ENCODE data around the gene VAV2. TPM values are rescaled to one million over a fixed set of nuclear protein-coding genes. Genes with fewer than 3 reads are reported as not detected.
A peak's percentile ranks its signal among the peaks of the same experiment; 100 is the strongest.
"Not testable (repeated sequence)": the region's sequence is repeated elsewhere in the genome, so short reads cannot be mapped to it uniquely, and the experiment has no call there.

The VAV2 gene
- polyA plus RNA-seq, 1 experiment = 9.0 TPM

- CTCF ChIA-PET = interaction anchor here (1.4 kb wide), 1 partner anchor 208 kb away, joined by 4 read pairs; no protein-coding TSS in a partner anchor
Measured at GRCh38 chr9:133990366-133991213, 1.5 kb downstream of the VAV2 start.

GRCh38 chr9:133989625-133990365 is 2.3 kb downstream of the VAV2 start:
- no peak for TF ChIP-seq CTCF (IDR thresholded peaks at IDR 0.05; ENCODE audit: low read depth, low read length)
- H3K4me3 ChIP-seq (ENCODE audit: low read depth, low read length) = peak overlapping the region; percentile 77
- no peak for DNase-seq (ENCODE audit: low read depth, low spot score)
- ChIA-PET CTCF (interaction anchor here (1.4 kb wide), 1 partner anchor 207 kb away, joined by 4 read pairs; no protein-coding TSS in a partner anchor), POLR2A (no interaction called here)
- H3K9me3 ChIP-seq (ENCODE audit: control insufficient read depth, insufficient read depth, low read length) = no peaks in the 10 kb centered on the region; the same call in 1 of the 2 replicates
- no peaks in the 10 kb centered on the region for H3K27me3 ChIP-seq (ENCODE audit: control insufficient read depth, insufficient read depth, low read length)
- no peak overlapping the region for H3K27ac ChIP-seq (ENCODE audit: low read depth, low read length)

More at GRCh38 chr9:133990366-133991213, 1.5 kb downstream of the VAV2 start:
- no peaks in the 10 kb centered on the region; the same call in 1 of the 2 replicates for H3K9me3 ChIP-seq (ENCODE audit: control insufficient read depth, insufficient read depth, low read length)
- POLR2A ChIA-PET = interaction anchor here (0.9 kb wide), 1 partner anchor 34 kb away, joined by 3 read pairs; no protein-coding TSS in a partner anchor
- no peak for DNase-seq (ENCODE audit: low read depth, low spot score)
- peak overlapping the region; percentile 70 for H3K27ac ChIP-seq (ENCODE audit: low read depth, low read length)
- no peaks in the 10 kb centered on the region for H3K27me3 ChIP-seq (ENCODE audit: control insufficient read depth, insufficient read depth, low read length)
- TF ChIP-seq CTCF (IDR thresholded peaks at IDR 0.05; ENCODE audit: low read depth, low read length) = no peak
- peak overlapping the region; percentile 77 for H3K4me3 ChIP-seq (ENCODE audit: low read depth, low read length)

DNA sequence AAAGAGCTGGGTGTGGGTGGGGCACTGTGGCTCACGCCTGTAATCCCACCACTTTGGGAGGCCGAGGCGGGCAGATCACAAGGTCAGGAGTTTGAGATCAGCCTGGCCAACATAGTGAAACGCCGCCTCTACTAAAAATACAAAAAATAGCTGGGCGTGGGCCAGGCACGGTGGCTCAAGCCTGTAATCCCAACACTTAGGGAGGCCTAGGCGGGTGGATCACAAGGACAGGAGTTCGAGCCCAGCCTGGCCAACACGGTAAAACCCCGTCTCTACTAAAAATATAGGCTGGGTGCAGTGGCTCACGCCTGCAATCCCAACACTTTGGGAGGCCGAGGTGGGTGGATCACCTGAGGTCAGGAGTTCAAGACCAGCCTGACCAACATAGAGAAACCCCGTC is 3.4 kb downstream of the VAV2 start:
- CTCF ChIA-PET; H3K9me3 ChIP-seq (ENCODE audit: control insufficient read depth, insufficient read depth, low read length); POLR2A ChIA-PET; H3K27ac ChIP-seq (ENCODE audit: low read depth, low read length); DNase-seq (ENCODE audit: low read depth, low spot score); H3K27me3 ChIP-seq (ENCODE audit: control insufficient read depth, insufficient read depth, low read length); H3K4me3 ChIP-seq (ENCODE audit: low read depth, low read length): not testable (repeated sequence)

- CTCF ChIA-PET = no interaction called here
- no peak overlapping the region for H3K4me3 ChIP-seq (ENCODE audit: low read depth, low read length)
- no peaks in the 10 kb centered on the region for H3K27me3 ChIP-seq (ENCODE audit: control insufficient read depth, insufficient read depth, low read length)
- TF ChIP-seq CTCF (IDR thresholded peaks at IDR 0.05; ENCODE audit: low read depth, low read length) = no peak
- H3K27ac ChIP-seq (ENCODE audit: low read depth, low read length) = no peak overlapping the region
- H3K9me3 ChIP-seq (ENCODE audit: control insufficient read depth, insufficient read depth, low read length) = no peaks in the 10 kb centered on the region; the same call in 1 of the 2 replicates
- POLR2A ChIA-PET = no interaction called here
- no peak for DNase-seq (ENCODE audit: low read depth, low spot score)
Measured at GRCh38 chr9:133987946-133988665, 4.0 kb downstream of the VAV2 start.

DNA sequence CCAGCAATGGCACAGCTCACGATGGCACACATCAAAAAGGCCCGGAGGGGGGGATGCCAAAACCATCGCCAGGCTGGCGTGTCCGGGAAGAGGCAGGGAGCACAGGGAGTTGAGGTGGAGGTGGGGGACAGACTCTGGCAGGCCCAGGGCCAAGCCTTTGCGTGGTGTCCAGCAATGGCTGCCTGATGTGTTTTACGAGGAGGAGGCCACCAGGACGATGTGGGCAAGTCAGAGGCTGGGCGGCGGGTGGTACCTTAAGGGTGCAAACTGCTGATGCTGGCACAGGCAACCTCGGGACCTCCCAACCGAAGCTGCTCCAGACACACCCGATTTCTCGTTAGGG is 4.7 kb downstream of the VAV2 start:
- Histone ChIP-seq H3K9me3 (ENCODE audit: control insufficient read depth, insufficient read depth, low read length) (no peaks in the 10 kb centered on the region), H3K27me3 (ENCODE audit: control insufficient read depth, insufficient read depth, low read length) (no peaks in the 10 kb centered on the region), H3K4me3 (ENCODE audit: low read depth, low read length) (no peak overlapping the region), H3K27ac (ENCODE audit: low read depth, low read length) (no peak overlapping the region)
- DNase-seq (ENCODE audit: low read depth, low spot score) = no peak
- ChIA-PET POLR2A (no interaction called here), CTCF (no interaction called here)
- no peak for TF ChIP-seq CTCF (IDR thresholded peaks at IDR 0.05; ENCODE audit: low read depth, low read length)
